Measurements from ENCODE around the gene RHOA.

RHOA gene

DNA sequence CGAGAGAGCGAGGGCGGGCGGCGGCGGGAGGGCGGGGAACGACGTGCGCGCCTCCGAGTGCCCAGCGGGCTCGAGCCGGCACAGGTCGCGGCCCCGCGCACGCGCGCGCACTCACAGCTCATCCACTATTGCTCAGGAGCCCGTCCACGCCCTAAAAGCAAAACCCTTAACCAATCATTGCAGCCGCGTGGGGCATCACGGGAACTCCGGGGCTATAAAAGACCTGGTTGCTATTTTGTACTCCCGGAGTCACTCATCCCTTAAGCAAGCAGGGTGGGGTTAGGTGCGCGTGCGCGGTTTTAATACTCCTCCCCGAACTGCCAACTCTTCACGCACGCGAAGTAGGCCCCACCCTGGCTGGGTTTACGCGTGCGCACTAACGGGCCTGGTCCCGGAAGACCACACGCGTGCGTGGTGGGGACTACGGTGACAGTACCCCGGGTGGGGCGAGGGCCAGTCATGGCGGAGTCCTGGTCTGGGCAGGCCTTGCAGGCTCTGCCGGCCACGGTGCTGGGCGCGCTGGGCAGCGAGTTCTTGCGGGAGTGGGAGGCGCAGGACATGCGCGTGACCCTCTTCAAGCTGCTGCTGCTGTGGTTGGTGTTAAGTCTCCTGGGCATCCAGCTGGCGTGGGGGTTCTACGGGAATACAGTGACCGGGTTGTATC is at the start of gene RHOA, which contains the start of gene TCTA:
TSS of gene RHOA (minus strand) at position 9 of the 664 bp plus-strand sequence. CDS start 36,387 bp downstream, outside the sequence.
TSS of gene TCTA (plus strand) at position 456 of the 664 bp plus-strand sequence. CDS start at position 460, 4 bp downstream.
- in situ Hi-C loops (cut with MboI; ENCODE audit: low sequenced_read_pairs) = no loop called here

- in situ Hi-C loops (cut with MboI; ENCODE audit: low sequenced_read_pairs) = no loop called here
Measured at GRCh38 chr3:49460956-49461355, 49.2 kb upstream of the RHOA start.

DNA sequence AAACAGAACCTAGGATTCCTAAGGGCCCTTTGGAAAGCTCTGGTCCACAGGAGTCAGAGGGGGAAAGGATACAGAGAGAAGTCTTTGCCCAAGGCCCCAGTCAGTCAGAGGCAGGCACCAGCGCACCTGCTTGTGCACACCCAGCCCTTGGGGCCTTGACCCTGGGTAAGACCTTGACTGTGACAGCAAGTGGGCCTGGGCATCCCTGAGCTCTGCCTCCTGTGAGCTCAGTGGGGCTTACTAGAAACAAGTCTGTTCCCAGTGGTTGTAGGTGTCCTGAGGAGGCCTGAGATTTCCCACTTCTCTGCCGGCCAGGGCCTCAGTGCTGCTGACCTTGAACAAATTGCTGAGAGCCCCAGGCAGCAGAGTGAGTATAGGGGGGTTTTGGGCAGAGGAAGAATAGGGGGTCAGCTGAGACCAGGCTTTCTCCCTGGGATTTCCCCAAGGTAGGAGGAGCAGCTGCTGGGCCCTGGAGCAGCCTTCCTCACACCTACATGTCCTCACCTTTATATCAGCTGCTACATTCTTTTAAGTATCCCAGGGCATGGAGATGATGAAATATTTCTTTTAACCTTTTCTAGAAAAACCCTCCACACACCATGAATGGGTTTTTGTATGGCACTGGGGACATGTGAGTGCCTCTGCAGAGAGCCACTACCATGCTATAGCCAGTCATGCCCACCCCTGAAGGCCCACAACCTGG is 48.6 kb upstream of the RHOA start:
- in situ Hi-C loops (cut with MboI; ENCODE audit: low sequenced_read_pairs) = no loop called here

GRCh38 chr3:49456466-49456865 is 44.7 kb upstream of the RHOA start:
- in situ Hi-C loops (cut with MboI; ENCODE audit: low sequenced_read_pairs) = no loop called here

- in situ Hi-C loops (cut with MboI; ENCODE audit: low sequenced_read_pairs) = no loop called here
Measured at GRCh38 chr3:49454898-49455681, 43.3 kb upstream of the RHOA start.

GRCh38 chr3:49454458-49454857 is 42.7 kb upstream of the RHOA start:
- in situ Hi-C loops (cut with MboI; ENCODE audit: low sequenced_read_pairs) = no loop called here

DNA sequence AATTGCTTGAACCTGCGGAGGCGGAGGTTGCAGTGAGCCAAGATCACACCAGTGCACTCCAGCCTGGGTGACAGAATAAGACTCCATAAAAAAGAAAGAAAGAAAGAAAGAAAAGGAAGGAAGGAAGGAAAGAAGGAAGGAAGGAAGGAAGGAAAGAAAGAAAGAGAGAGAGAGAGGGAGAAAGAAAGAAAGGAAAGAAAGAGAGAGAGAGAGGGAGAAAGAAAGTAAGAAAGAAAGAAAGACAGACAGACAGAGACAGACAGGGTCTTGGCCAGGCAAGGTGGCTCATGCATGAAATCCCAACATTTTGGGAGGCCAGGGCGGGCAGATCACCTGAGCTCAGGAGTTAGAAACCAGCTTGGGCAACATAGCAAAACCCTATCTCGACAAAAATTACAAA is 41.8 kb upstream of the RHOA start:
- in situ Hi-C loops (cut with MboI; ENCODE audit: low sequenced_read_pairs) = no loop called here

- in situ Hi-C loops (cut with MboI; ENCODE audit: low sequenced_read_pairs) = no loop called here
Measured at GRCh38 chr3:49445391-49445790, 33.6 kb upstream of the RHOA start.

GRCh38 chr3:49434731-49435130 is 23.0 kb upstream of the RHOA start:
- in situ Hi-C loops (cut with MboI; ENCODE audit: low sequenced_read_pairs) = no loop called here

DNA sequence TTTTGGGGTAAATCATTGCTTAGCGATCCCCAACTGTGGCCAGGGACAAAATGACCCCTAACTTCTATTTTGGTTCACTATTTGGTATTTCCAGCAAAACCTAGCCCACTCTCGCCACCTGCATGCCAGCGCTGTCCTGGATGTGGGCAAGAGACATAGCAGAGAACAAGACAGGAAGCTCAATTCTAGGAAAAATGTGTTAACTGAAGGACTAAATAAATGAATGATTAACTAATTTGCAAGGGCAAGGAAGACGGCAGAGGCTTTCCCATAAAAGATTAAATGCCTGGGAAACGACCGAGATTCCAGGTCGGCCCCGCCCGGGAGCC is 16.9 kb upstream of the RHOA start:
- in situ Hi-C loops (cut with MboI; ENCODE audit: low sequenced_read_pairs) = no loop called here

DNA sequence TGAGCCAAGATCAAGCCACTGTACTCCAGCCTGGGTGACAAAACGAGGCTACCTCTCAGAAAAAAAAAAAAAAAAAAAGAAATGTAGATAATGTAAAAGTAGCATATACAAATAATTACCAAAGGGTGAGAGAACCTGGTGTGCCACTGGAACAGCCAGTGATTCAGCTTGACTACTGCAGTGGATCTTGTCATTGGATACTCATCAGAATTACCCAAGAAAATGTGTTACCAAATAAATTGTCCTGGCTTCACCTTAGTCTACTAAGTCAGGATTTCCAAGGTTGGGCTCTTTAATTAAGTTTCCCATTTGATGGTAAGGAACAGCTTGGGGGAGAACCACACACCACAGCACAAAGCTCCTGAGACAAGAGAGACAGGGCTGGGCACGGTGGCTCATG is 15.8 kb upstream of the RHOA start:
- in situ Hi-C loops (cut with MboI; ENCODE audit: low sequenced_read_pairs) = no loop called here

DNA sequence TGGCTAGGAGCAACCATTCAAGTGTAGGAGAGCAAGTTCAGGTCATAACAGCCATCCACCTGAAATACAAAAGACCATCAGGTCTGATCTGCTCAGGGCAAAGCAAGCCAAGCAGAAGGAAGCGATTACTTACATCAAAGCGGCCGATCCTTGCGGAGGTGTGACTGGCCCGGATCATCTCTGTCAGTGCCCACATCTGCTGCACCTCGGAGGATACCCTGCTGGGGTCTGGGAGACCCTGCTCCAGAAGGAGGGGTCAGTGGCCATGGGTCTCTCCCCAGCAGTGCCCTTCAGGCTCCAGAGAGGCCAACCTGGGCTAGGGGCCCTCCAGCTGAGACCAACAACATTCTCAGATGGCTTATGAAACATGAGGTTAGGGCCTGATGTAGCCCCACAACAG is 13.0 kb upstream of the RHOA start:
- in situ Hi-C loops (cut with MboI; ENCODE audit: low sequenced_read_pairs) = no loop called here

DNA sequence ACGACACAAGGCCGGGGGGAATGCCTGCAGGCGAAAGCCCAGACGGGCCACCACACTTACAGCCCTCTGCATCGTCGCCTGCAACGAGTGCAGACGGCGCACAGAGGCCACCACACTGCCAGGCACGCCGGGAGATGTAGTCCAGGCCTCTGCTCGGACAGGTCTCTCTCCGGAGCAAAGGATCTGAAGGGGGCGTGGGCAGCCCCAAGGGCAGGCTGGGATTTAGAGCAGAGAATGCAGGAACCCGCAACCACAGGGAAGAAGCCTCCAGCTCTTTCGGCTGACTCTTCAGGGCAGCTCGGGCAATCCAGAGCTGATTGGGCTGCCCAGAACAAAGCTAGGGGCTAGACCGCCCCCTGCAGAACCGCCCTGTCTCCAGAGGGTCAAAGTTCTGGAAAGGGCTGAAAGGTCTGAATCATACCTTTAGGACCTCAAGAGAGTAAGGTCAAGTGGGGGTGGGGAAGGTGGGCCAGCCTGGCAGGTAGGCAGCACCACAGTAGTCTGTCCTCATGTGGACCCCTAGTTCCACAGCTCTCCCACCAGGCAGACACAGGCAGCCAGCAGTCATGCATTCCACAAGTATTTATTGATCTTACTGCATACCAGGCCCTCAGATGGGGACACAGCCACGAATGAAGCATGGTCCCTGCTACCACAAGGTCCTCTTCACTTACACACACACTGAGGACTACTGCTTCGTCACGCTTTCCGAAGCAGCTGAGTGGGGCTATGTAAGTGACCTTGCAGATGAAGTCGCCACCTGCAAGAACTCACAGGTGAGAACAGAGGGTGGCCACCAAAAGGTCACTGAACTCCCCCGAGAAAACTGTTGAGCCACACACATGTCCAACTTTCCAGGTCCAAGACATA is 10.8 kb upstream of the RHOA start, which contains the start of gene AMT:
TSS of gene AMT (minus strand) at position 95 of the 870 bp plus-strand sequence. CDS start at position 72, 23 bp downstream.
- in situ Hi-C loops (cut with MboI; ENCODE audit: low sequenced_read_pairs) = no loop called here

DNA sequence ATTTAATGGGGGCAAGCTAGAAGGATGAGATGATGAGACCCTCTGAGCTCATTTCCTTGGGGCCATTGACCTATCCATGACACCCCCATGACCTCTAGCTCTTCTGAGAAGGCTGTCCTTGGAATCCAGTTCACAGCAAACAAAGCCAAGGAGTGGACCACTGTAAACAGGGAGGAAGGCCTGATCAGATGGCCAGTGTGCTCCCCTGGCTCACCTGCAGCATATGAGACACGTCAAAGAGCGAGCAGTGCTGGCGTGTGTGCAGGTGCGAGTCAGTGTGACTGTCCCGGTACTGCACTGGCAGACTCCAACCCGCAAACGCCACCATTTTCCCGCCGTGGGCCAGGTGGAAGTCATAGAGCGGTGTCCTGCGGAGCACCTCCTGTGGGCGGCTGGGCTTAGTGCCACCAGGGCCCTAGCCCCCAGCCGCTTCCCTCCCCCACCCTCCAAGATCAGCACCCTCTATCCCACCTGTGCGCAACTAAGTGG is 10.2 kb upstream of the RHOA start:
- in situ Hi-C loops (cut with MboI; ENCODE audit: low sequenced_read_pairs) = no loop called here

GRCh38 chr3:49417516-49418120 is 5.8 kb upstream of the RHOA start:
- in situ Hi-C loops (cut with MboI; ENCODE audit: low sequenced_read_pairs) = no loop called here

- in situ Hi-C loops (cut with MboI; ENCODE audit: low sequenced_read_pairs) = no loop called here
Measured at GRCh38 chr3:49416867-49417266, 5.1 kb upstream of the RHOA start.

DNA sequence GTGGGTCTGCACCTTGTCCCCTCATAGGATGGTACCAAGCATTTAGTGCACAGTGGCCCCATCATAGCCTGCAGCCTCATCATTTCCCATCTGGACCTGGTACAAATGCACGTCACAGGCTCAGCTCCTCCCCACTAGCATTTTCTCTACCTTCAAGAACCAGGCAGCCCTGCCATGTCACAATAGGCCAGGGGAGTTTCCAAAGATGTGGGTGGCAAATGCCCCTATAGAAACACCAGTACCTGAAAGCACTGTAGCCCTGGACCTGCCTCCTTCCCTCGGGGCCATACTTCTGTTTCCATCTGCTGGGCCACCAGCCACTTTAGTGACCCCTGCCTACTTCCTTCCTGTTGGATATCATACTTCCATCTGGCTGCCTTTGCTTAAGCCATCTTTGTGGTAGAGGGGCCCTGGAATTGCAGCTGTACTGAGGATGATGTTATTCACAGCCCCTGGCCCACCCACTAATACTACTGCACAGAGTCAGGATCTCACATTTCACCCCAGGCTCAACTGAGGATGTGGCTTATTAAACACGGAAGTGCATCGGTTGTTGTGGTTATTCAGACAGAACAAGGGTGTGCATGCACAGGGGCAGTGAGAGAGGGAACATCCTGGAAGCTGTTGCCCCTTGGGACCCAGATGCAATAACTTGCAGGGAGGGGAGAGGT is 4.3 kb upstream of the RHOA start:
- in situ Hi-C loops (cut with MboI; ENCODE audit: low sequenced_read_pairs) = no loop called here

DNA sequence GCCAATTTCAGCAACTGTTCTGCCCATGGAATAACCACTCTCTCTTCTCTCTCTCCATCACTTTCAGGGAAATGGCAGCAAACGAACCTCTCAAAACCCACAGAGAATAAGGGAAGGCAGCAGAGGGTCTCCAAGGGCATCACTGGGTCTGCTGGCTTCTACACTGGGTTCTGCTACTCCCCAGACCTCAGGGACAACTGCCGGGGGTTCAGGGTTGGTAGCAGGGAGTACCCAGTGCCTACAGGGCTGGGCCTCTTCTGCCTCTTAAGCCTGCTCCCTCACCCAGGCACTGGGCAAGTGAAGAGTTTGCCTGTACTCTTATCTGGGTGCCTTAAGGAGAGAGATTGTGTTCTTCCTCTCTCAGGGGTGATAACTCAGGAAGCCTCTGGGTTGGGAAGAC is 3.0 kb upstream of the RHOA start:
- in situ Hi-C loops (cut with MboI; ENCODE audit: low sequenced_read_pairs) = no loop called here

GRCh38 chr3:49413338-49413734 is 1.6 kb upstream of the RHOA start:
- in situ Hi-C loops (cut with MboI; ENCODE audit: low sequenced_read_pairs) = no loop called here

Data from hTERT RPE-1 (cell line).